ENCODE data around the gene SERPINH1. TPM values are rescaled to one million over a fixed set of nuclear protein-coding genes. Genes with fewer than 3 reads are reported as not detected.

The SERPINH1 gene
- total and polyA plus RNA-seq, 2 of the 13 experiments (the other 11 are each of a cell fraction or from before 2014, with no cell fraction given) = 83.6 to 83.8 TPM

- ATAC-seq = peak; percentile 49
- intact Hi-C loops (cut with micrococcal nuclease; ENCODE audit: unreplicated experiment) (no loop called here), in situ Hi-C loops (cut with HindIII; ENCODE audit: extremely low pct_ligation_motif_present, low pct_unique_long_range_greater_than_20kb) (no loop called here)
- peaks cover 34% of the 10 kb centered on the region for H3K79me2 ChIP-seq (ENCODE audit: insufficient read depth, low read length)
- no peak overlapping the region for H2AFZ ChIP-seq (ENCODE audit: low read length)
- POLR2A ChIA-PET = interaction anchor here (1.1 to 2.7 kb wide), 5 partner anchors 9 to 165 kb away, joined by 3 to 19 read pairs (median 5); no protein-coding TSS in a partner anchor
- H3K36me3 ChIP-seq (replicated peaks in 1 of 2; ENCODE audit: control insufficient read depth in 1 of 2, insufficient read depth in 2 of 2, low read length in 2 of 2) = peaks cover 15 to 25% of the 10 kb centered on the region in 2 experiments
- 0 out of 2 replicates have a peak overlapping the region, but pooled peaks have one; percentile 0 for H3K9ac ChIP-seq (ENCODE audit: insufficient read depth, low read depth, low read length)
- peak overlapping the region in 2 of 3 experiments; percentile 6 to 19; a peak in 3 of 6 replicates for H3K4me3 ChIP-seq (replicated peaks in 1 of 3; ENCODE audit: insufficient read depth in 1 of 3, low read depth in 2 of 3, low read length in 3 of 3)
- H3K27me3 ChIP-seq (ENCODE audit: control insufficient read depth in 1 of 2, insufficient read depth in 2 of 2, low read length in 2 of 2) = no peaks in the 10 kb centered on the region; a peak in 1 of 5 replicates
- H3K4me1 ChIP-seq (ENCODE audit: insufficient read depth, low read length) = peaks cover 48% of the 10 kb centered on the region
- no TSS peak for BruUV-seq (replicated peaks)
- H4K20me1 ChIP-seq (ENCODE audit: insufficient read depth, low read length) = no peaks in the 10 kb centered on the region
- peak overlapping the region; percentile 90 for H3K4me2 ChIP-seq (ENCODE audit: low read depth, low read length)
- peak; percentile 57 for DNase-seq (ENCODE audit: low spot score)
- FAIRE-seq = peak; percentile 75
- H3K27ac ChIP-seq (ENCODE audit: extremely low read length, insufficient read depth, low read length) = peak overlapping the region; percentile 69
- CTCF ChIA-PET (ENCODE audit: low intra/inter-chr PET ratio, low total read pairs) = interaction anchor here (1.3 kb wide), 1 partner anchor 18 kb away, joined by 3 read pairs; no protein-coding TSS in a partner anchor
- H3K9me3 ChIP-seq (ENCODE audit: low read length) = no peaks in the 10 kb centered on the region
- 13% methylated on average over 3 of the region's 5 CpGs for WGBS (ENCODE audit: low lambda C conversion rate)
- peak; percentile 86 for TF ChIP-seq FOSL2 (CRISPR knock-in tag; IDR thresholded peaks at IDR 0.05)
- TF ChIP-seq LRRFIP1 (CRISPR knock-in tag; conservative IDR thresholded peaks at IDR 0.05) = no peak
- TF ChIP-seq SALL1 (CRISPR knock-in tag; IDR thresholded peaks at IDR 0.05) = peak; percentile 34; the same call in 1 of the 2 replicates
- TF ChIP-seq SOX6 (IDR thresholded peaks at IDR 0.05) = no peak
- peak; percentile 47 for TF ChIP-seq SOX6 (CRISPR knock-in tag; IDR thresholded peaks at IDR 0.05)
- peak; percentile 99 for TF ChIP-seq ZNF263 (CRISPR knock-in tag; IDR thresholded peaks at IDR 0.05)
- 0 out of 2 replicates have a peak, but pooled peaks have one; percentile 27 for TF ChIP-seq TBX2 (CRISPR knock-in tag; IDR thresholded peaks at IDR 0.05; ENCODE audit: borderline replicate concordance)
- TF ChIP-seq NONO (IDR thresholded peaks at IDR 0.05) = no peak
- peak; percentile 53 for TF ChIP-seq NONO (CRISPR knock-in tag; conservative IDR thresholded peaks at IDR 0.05)
- TF ChIP-seq ERF (CRISPR knock-in tag; IDR thresholded peaks at IDR 0.05) = 0 out of 2 replicates have a peak, but pooled peaks have one; percentile 23
- TF ChIP-seq HNF1B (CRISPR knock-in tag; IDR thresholded peaks at IDR 0.05) = peak; percentile 73
- peak; percentile 14; the same call in 1 of the 2 replicates for TF ChIP-seq HDAC2 (CRISPR knock-in tag; IDR thresholded peaks at IDR 0.05)
- TF ChIP-seq KDM5B (CRISPR knock-in tag; IDR thresholded peaks at IDR 0.05; ENCODE audit: borderline replicate concordance) = 0 out of 2 replicates have a peak, but pooled peaks have one; percentile 54
- no peak for TF ChIP-seq HOXD1 (CRISPR knock-in tag; IDR thresholded peaks at IDR 0.05)
- no peak for TF ChIP-seq MBD4 (IDR thresholded peaks at IDR 0.05; ENCODE audit: borderline replicate concordance, low read length)
- 0 out of 2 replicates have a peak, but pooled peaks have one; percentile 25 for TF ChIP-seq ZNF710 (CRISPR knock-in tag; IDR thresholded peaks at IDR 0.05; ENCODE audit: borderline replicate concordance)
- TF ChIP-seq ASH2L (IDR thresholded peaks at IDR 0.05; ENCODE audit: insufficient read length, low read depth, low read length) = peak; percentile 32
- peak; percentile 41; the same call in 1 of the 2 replicates for TF ChIP-seq ZSCAN31 (CRISPR knock-in tag; IDR thresholded peaks at IDR 0.05; ENCODE audit: low read depth)
- peak; percentile 20; the same call in 1 of the 2 replicates for TF ChIP-seq POLR2G (IDR thresholded peaks at IDR 0.05; ENCODE audit: low read depth, low read length)
Measured at GRCh38 chr11:75565221-75565814, 3.3 kb downstream of the SERPINH1 start.

All from HepG2 (cell line).